ENCODE measurements around the gene USH2A.

DNA sequence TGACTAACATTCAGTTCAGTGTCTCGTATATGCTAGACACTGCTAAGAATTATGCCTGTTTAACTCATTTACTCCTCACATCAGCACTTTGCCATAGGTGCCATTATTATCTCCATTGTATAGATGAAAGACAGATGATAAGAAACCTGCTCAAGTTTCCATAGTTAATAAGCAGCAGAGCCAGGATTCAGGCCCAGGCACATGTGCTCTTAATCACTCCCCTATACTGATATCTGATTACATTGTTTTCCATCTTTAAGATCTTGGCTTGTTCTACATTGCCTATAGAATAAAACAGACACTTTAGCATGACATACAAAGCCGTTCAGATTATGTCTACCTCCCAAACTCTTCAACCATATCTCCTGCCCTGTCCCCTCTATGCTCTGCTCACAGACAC is 30.5 kb upstream of the USH2A start:
- TF ChIP-seq, protein P1, sequence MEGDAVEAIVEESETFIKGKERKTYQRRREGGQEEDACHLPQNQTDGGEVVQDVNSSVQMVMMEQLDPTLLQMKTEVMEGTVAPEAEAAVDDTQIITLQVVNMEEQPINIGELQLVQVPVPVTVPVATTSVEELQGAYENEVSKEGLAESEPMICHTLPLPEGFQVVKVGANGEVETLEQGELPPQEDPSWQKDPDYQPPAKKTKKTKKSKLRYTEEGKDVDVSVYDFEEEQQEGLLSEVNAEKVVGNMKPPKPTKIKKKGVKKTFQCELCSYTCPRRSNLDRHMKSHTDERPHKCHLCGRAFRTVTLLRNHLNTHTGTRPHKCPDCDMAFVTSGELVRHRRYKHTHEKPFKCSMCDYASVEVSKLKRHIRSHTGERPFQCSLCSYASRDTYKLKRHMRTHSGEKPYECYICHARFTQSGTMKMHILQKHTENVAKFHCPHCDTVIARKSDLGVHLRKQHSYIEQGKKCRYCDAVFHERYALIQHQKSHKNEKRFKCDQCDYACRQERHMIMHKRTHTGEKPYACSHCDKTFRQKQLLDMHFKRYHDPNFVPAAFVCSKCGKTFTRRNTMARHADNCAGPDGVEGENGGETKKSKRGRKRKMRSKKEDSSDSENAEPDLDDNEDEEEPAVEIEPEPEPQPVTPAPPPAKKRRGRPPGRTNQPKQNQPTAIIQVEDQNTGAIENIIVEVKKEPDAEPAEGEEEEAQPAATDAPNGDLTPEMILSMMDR (IDR thresholded peaks at IDR 0.05) = no peak
- no peak for TF ChIP-seq POLR2A (IDR thresholded peaks at IDR 0.05)

Data from breast epithelium (tissue), 3 donors.